K562 (cell line): ENCODE measurements around the gene USP35. TPM values are rescaled to one million over a fixed set of nuclear protein-coding genes. Genes with fewer than 3 reads are reported as not detected.

ENCODE experiments used
- ATAC-seq: fragments of 200-7000 bp; cut with Tn5 transposase; 3 replicates; pipeline ENCODE4 v1.9.1; 2020; ENCODE audit warnings: moderate library complexity
- Bru-seq: library from RNA; stranded (reverse); fragments of 400-500 nt; gene quantifications from one replicate; lab custom pipeline; 2021; lab: Mats Ljungman, UMichigan
- BruChase-seq, 2 experiments: library from RNA; stranded (reverse); fragments of 400-500 nt; gene quantifications; one replicate each; lab custom pipeline; 2021; lab: Mats Ljungman, UMichigan
- BruUV-seq: library from RNA; stranded (reverse); fragments of 400-500 nt; replicated peaks from 2 replicates; lab custom pipeline; 2021; lab: Mats Ljungman, UMichigan
- CTCF ChIA-PET: fragments of 300-600 bp; formaldehyde crosslinking; extraction: SDS; loops from one replicate; lab custom pipeline; 2021; ENCODE audit warnings: low intra/inter-chr PET ratio; lab: Yijun Ruan, JAX
- POLR2A ChIA-PET: fragments of 300-600, 350-650 bp; sonication (Branson Sonifier 250); formaldehyde crosslinking; extraction: SDS; loops from one replicate; lab custom pipeline; 2021; ENCODE audit warnings: antibody characterized with exemption, inconsistent platforms; lab: Yijun Ruan, JAX
- DNase-seq, 4 experiments: peaks; one replicate each; pipeline versions ENCODE4 v3.0.0 to v3.0.0-alpha.2; 2011 to 2018; ENCODE audit warnings: low spot score in 3 of 4, mixed read lengths in 3 of 4; ENCODE audit errors: extremely low read depth in 1 of 4
- FAIRE-seq: peaks from 2 replicates; lab custom pipeline; 2011; peaks lifted over from hg19 to GRCh38; lab: Jason Lieb, UNC
- H2AFZ ChIP-seq: 2 replicates; pipeline ENCODE4 v1.6.0; 2011; ENCODE audit warnings: low read depth, low read length, control low read depth, inconsistent platforms
- H3K27ac ChIP-seq: fragments of 200-600 bp; 3 replicates; pipeline ENCODE4 v1.8.0; 2011; ENCODE audit warnings: low read depth, mild to moderate bottlenecking, control low read depth, inconsistent platforms, low read length, moderate library complexity, mixed read lengths; ENCODE audit errors: extremely low read depth
- H3K27me3 ChIP-seq, 2 experiments: fragments of 300-600 bp in 1 of 2; 2 replicates in 1 of 2; 3 replicates in 1 of 2; pipeline versions ENCODE4 v1.6.0 to v1.8.0; 2011; ENCODE audit warnings: inconsistent platforms in 2 of 2, low read length in 2 of 2, mild to moderate bottlenecking in 1 of 2, mixed read lengths in 1 of 2, moderate library complexity in 1 of 2; ENCODE audit not compliant: control insufficient read depth in 2 of 2, insufficient read depth in 2 of 2
- H3K36me3 ChIP-seq: fragments of 300-600 bp; 3 replicates; pipeline ENCODE4 v1.8.0; 2011; ENCODE audit warnings: mild to moderate bottlenecking, low read length, inconsistent platforms; ENCODE audit not compliant: control insufficient read depth, insufficient read depth
- H3K4me1 ChIP-seq, 2 experiments: fragments of 200-600 bp in 1 of 2; replicated peaks in 1 of 2; 2 replicates in 1 of 2; 3 replicates in 1 of 2; pipeline versions ENCODE4 v1.5.1 to v1.8.0; 2011; ENCODE audit warnings: inconsistent platforms in 2 of 2, low read length in 2 of 2, mild to moderate bottlenecking in 1 of 2, mixed read lengths in 1 of 2, moderate library complexity in 1 of 2; ENCODE audit not compliant: control insufficient read depth in 2 of 2, insufficient read depth in 2 of 2
- H3K4me2 ChIP-seq: 2 replicates; pipeline ENCODE4 v1.6.1; 2011; ENCODE audit warnings: low read length, control low read depth, inconsistent platforms, mixed read lengths; ENCODE audit not compliant: insufficient read depth
- H3K4me3 ChIP-seq: fragments of 200-600 bp; sonication (generic), shearing (Covaris generic); 2 replicates; pipeline ENCODE4 v1.5.1; 2016; ENCODE audit warnings: control low read depth, inconsistent platforms
- H3K79me2 ChIP-seq: fragments of 200-600 bp; 3 replicates; pipeline ENCODE4 v1.8.0; 2011; ENCODE audit warnings: low read length, inconsistent platforms; ENCODE audit not compliant: control insufficient read depth, insufficient read depth
- H3K9ac ChIP-seq, 2 experiments: 2 replicates each; pipeline versions ENCODE4 v1.6.0 to v1.6.1; 2011; ENCODE audit warnings: low read depth in 2 of 2, low read length in 2 of 2, control low read depth in 1 of 2, inconsistent platforms in 1 of 2, mild to moderate bottlenecking in 1 of 2, mixed read lengths in 1 of 2; ENCODE audit not compliant: insufficient read depth in 1 of 2
- H3K9me1 ChIP-seq: one replicate; pipeline ENCODE4 v1.6.0; 2011; ENCODE audit warnings: inconsistent platforms, mild to moderate bottlenecking, low read length, moderate library complexity; ENCODE audit not compliant: control insufficient read depth, insufficient read depth
- H3K9me3 ChIP-seq: replicated peaks from 2 replicates; pipeline ENCODE4 v1.5.1; 2011; ENCODE audit warnings: low read depth, low read length, inconsistent platforms; ENCODE audit not compliant: control insufficient read depth, insufficient read depth
- H4K20me1 ChIP-seq: replicated peaks from 2 replicates; pipeline ENCODE4 v1.6.1; 2011; ENCODE audit warnings: low read length, inconsistent platforms, mixed read lengths; ENCODE audit not compliant: control insufficient read depth, insufficient read depth
- CCNT2 ChIP-seq: IDR thresholded peaks from 2 replicates; pipeline ENCODE4 v1.6.1; 2011; ENCODE audit warnings: borderline replicate concordance, low read depth, mild to moderate bottlenecking, moderate library complexity, mixed read lengths, low read length; ENCODE audit not compliant: insufficient read length; ENCODE audit errors: extremely low read depth
- E2F5 ChIP-seq: sonication (generic); formaldehyde crosslinking; IDR thresholded peaks from 2 replicates; pipeline ENCODE4 v1.8.0; 2022; ENCODE audit warnings: mild to moderate bottlenecking, missing genetic modification reagents
- KDM2B ChIP-seq: fragments of 250-450 bp; sonication (Bioruptor Pico); IDR thresholded peaks from 2 replicates; pipeline ENCODE4 v1.8.0; 2021; ENCODE audit warnings: mild to moderate bottlenecking, moderate library complexity
- RFX1 ChIP-seq: fragments of 450-650 bp; IDR thresholded peaks from 2 replicates; pipeline ENCODE4 v1.6.1; 2016; ENCODE audit warnings: mild to moderate bottlenecking, moderate library complexity
- SPI1 ChIP-seq: IDR thresholded peaks from 2 replicates; pipeline ENCODE4 v1.6.1; 2011; ENCODE audit warnings: low read depth, low read length, control low read depth, borderline replicate concordance
- SUPT5H ChIP-seq: fragments of 450-650 bp; IDR thresholded peaks from 2 replicates; pipeline ENCODE4 v1.6.1; 2016
- THRA ChIP-seq: fragments of 450-650 bp; IDR thresholded peaks from 2 replicates; pipeline ENCODE4 v1.6.1; 2017; ENCODE audit warnings: mild to moderate bottlenecking, moderate library complexity
- ZNF121 ChIP-seq: sonication (generic); formaldehyde crosslinking; conservative IDR thresholded peaks from 2 replicates; pipeline ENCODE4 v1.8.0; 2022; ENCODE audit warnings: missing genetic modification reagents
- ZNF239 ChIP-seq: fragments of 250-450 bp; sonication (Bioruptor Pico); IDR thresholded peaks from 2 replicates; pipeline ENCODE4 v1.4.0; 2020; ENCODE audit warnings: mild to moderate bottlenecking
- WGBS: fragments of 100-300 bp; shearing (Covaris generic); methylation state at CpG from one replicate; pipeline ENCODE4 v1.1.6; 2016; ENCODE audit warnings: low coverage, mixed read lengths; ENCODE audit not compliant: insufficient coverage; ENCODE audit errors: missing lambda C conversion rate; 5-methylcytosine and 5-hydroxymethylcytosine counted together
- in situ Hi-C: fragments of 300-500 bp; cut with MboI; formaldehyde crosslinking; loops from 4 replicates; pipeline ENCODE4 v1.15.0; 2018; ENCODE audit warnings: inconsistent platforms, mixed read lengths
- intact Hi-C: fragments of 100-400 bp; cut with micrococcal nuclease; formaldehyde crosslinking; loops from 2 replicates; pipeline ENCODE4 v1.14.2; 2022
- long read RNA-seq, 3 experiments: library from polyadenylated mRNA in 2 of 3; library from RNA in 1 of 3; unstranded in 2 of 3; stranded (forward) in 1 of 3; transcript quantifications; one replicate each; pipeline ENCODE4 v2.0.0, GENCODE V29; 2019 to 2022
- polyA minus RNA-seq, 3 experiments: library from RNA; depleted of rRNA, polyadenylated mRNA; stranded (reverse); fragments of >200 nt; gene quantifications; 2 replicates each; pipeline ENCODE4 v1.2.3, GENCODE V29; 2011
- polyA plus RNA-seq, 8 experiments: library from polyadenylated mRNA; depleted of rRNA in 4 of 8; stranded (reverse) in 5 of 8; unstranded in 3 of 8; fragments of >200 nt; fragmentation: Nextera tagmentation in 2 of 8; fragmentation: Illumina TruSeq in 1 of 8; extraction: Ambion mirVana in 2 of 8; extraction: Trizol in 1 of 8; gene quantifications; 2 replicates each; pipeline versions ENCODE4 v1.2.1 to v1.2.3, GENCODE V29; 2011 to 2014; ENCODE audit warnings: inconsistent platforms in 1 of 8, missing spikeins in 1 of 8
- total RNA-seq, 7 experiments: library from RNA; depleted of rRNA in 6 of 7; stranded (reverse); fragments of >200 nt in 6 of 7; fragmentation: Illumina TruSeq in 2 of 7; extraction: Trizol in 2 of 7; gene quantifications; 2 replicates each; pipeline versions ENCODE4 v1.2.1 to v1.2.3, GENCODE V29; 2011 to 2021; ENCODE audit warnings: low replicate concordance in 1 of 7
- TF ChIP-seq, protein P1 (sequence below): fragments of 250-450 bp; sonication (Bioruptor Pico); IDR thresholded peaks from 2 replicates; pipeline ENCODE4 v1.8.0; 2022; ENCODE audit warnings: moderate library complexity, mild to moderate bottlenecking, inconsistent platforms
- TF ChIP-seq, protein P2 (sequence below): fragments of 250-450 bp; sonication (Bioruptor Pico); IDR thresholded peaks from 2 replicates; pipeline ENCODE4 v1.8.0; 2022; ENCODE audit warnings: inconsistent platforms

USP35 gene
- 11.2 and 24.7 TPM in 2 replicates for total RNA-seq (2011; cell fraction: chromatin; rRNA removed; ENCODE audit: low replicate concordance)
- total RNA-seq (2011; cell fraction: nucleolus; rRNA removed): 14.8 and 15.9 TPM in 2 replicates
- total RNA-seq (2011; cell fraction: nucleoplasm; rRNA removed): 11.8 and 13.5 TPM in 2 replicates
- 3.3 and 4.8 TPM in 2 replicates for total RNA-seq (2014; rRNA removed)
- total RNA-seq (2014; rRNA removed; fragmentation: Illumina TruSeq; extraction: Trizol): 1.6 and 2.1 TPM in 2 replicates
- total RNA-seq (2015; rRNA removed; fragmentation: Illumina TruSeq; extraction: Trizol): 2.4 and 3.3 TPM in 2 replicates
- total RNA-seq (2021): 3.8 and 4.1 TPM in 2 replicates
- 3.9 and 4.4 TPM in 2 replicates for polyA plus RNA-seq (2011; rRNA removed)
- 3.2 and 3.9 TPM in 2 replicates for polyA plus RNA-seq (2011; cell fraction: cytosol; rRNA removed)
- polyA plus RNA-seq (2011; cell fraction: nucleus; rRNA removed): 23.4 and 38.4 TPM in 2 replicates
- 3.9 and 6.0 TPM in 2 replicates for polyA plus RNA-seq (2012)
- 3.0 and 3.6 TPM in 2 replicates for polyA plus RNA-seq (2014; fragmentation: Illumina TruSeq; extraction: Trizol)
- polyA plus RNA-seq (2014; fragmentation: Nextera tagmentation; extraction: Ambion mirVana): under 1 TPM; 0.01 to 0.07 TPM
- 3.6 and 4.0 TPM in 2 replicates for polyA plus RNA-seq (2014; rRNA removed)
- polyA minus RNA-seq (2011; rRNA and poly(A)+ RNA removed): 1.7 and 1.8 TPM in 2 replicates
- polyA minus RNA-seq (2011; cell fraction: cytosol; rRNA and poly(A)+ RNA removed): 1.1 and 3.0 TPM in 2 replicates
- polyA minus RNA-seq (2011; cell fraction: nucleus; rRNA and poly(A)+ RNA removed): 6.1 and 7.2 TPM in 2 replicates
- Bru-seq, nascent RNA: percentile 56 among the genes with signal in this experiment
- percentile 50 among the genes with signal in this experiment for BruChase-seq, experiment 1, labeled RNA remaining after a 2-hour chase
- percentile 52 among the genes with signal in this experiment for BruChase-seq, experiment 2, labeled RNA remaining after a 6-hour chase
- long read RNA-seq, experiment 1, partial matches to known transcripts: 7 of 9 reads
- long read RNA-seq, experiment 1, other reads (novel, unspliced or antisense): 1 of 9 reads
- long read RNA-seq, experiment 2, partial matches to known transcripts: 2 of 3 reads
- long read RNA-seq, experiment 2, other reads (novel, unspliced or antisense): 1 of 3 reads
- long read RNA-seq, experiment 3: 0 reads

GRCh38 chr11:78188286-78189173 lies at the start of gene USP35, which contains the start of gene KCTD21:
Gene USP35, plus strand, starts transcription at chr11:78188919. Its CDS starts 7,327 bp downstream, at chr11:78196246.
Gene KCTD21, minus strand, starts transcription at chr11:78188626. Its CDS starts 14,072 bp downstream, at chr11:78174554.
- Histone ChIP-seq H3K4me2 (peak within 1 kb of the TSS; percentile 85), H3K79me2 (peaks cover 15% of the 10 kb centered on the region; the same call in 2 of the 3 replicates), H3K9me3 (no peaks in the 10 kb centered on the region), H3K9ac (peak within 1 kb of the TSS; percentile 51 to 90), H3K4me1 (peaks cover 41 to 44% of the 10 kb centered on the region in 2 experiments), H3K4me3 (peak within 1 kb of the TSS; percentile 73), H3K36me3 (no peaks in the 10 kb centered on the region; the same call in 2 of the 3 replicates), H3K27me3 (no peaks in the 10 kb centered on the region), H4K20me1 (no peaks in the 10 kb centered on the region; the same call in 1 of the 2 replicates), H3K27ac (peak within 1 kb of the TSS; percentile 41), H3K9me1 (no peaks in the 10 kb centered on the region), H2AFZ (peak within 1 kb of the TSS; percentile 94)
- in situ Hi-C loops (no loop called here), intact Hi-C loops (loop anchor here (5.0 kb wide), 2 partner anchors 41 to 136 kb away; no protein-coding TSS in a partner anchor)
- ATAC-seq: peak; percentile 98
- BruUV-seq: no TSS peak
- WGBS: under 1% methylated on average over 67 of the region's 74 CpGs
- peak; percentile 91 for FAIRE-seq
- ChIA-PET CTCF (no interaction called here), POLR2A (interaction anchor here (0.5 to 1.5 kb wide), 8 partner anchors 24 to 600 kb away, joined by 3 to 5 read pairs (median 4); partner anchors contain the start of genes ALG8 and GAB2)
- DNase-seq: peak; percentile 96 to 98 (median 96)
- peak; percentile 82 for TF ChIP-seq CCNT2
- no peak for TF ChIP-seq E2F5
- TF ChIP-seq, protein P1, sequence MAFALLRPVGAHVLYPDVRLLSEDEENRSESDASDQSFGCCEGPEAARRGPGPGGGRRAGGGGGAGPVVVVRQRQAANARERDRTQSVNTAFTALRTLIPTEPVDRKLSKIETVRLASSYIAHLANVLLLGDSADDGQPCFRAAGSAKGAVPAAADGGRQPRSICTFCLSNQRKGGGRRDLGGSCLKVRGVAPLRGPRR (CRISPR knock-in tag): no peak
- TF ChIP-seq, protein P2, sequence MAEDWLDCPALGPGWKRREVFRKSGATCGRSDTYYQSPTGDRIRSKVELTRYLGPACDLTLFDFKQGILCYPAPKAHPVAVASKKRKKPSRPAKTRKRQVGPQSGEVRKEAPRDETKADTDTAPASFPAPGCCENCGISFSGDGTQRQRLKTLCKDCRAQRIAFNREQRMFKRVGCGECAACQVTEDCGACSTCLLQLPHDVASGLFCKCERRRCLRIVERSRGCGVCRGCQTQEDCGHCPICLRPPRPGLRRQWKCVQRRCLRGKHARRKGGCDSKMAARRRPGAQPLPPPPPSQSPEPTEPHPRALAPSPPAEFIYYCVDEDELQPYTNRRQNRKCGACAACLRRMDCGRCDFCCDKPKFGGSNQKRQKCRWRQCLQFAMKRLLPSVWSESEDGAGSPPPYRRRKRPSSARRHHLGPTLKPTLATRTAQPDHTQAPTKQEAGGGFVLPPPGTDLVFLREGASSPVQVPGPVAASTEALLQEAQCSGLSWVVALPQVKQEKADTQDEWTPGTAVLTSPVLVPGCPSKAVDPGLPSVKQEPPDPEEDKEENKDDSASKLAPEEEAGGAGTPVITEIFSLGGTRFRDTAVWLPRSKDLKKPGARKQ (CRISPR knock-in tag): no peak
- TF ChIP-seq SUPT5H: peak; percentile 64
- peak; percentile 74 for TF ChIP-seq KDM2B (CRISPR knock-in tag)
- no peak for TF ChIP-seq SPI1
- TF ChIP-seq ZNF239 (CRISPR knock-in tag): no peak
- TF ChIP-seq THRA: no peak
- no peak for TF ChIP-seq ZNF121 (CRISPR knock-in tag)
- no peak for TF ChIP-seq RFX1
